ENCODE measurements around the gene TDO2.
"Not testable (repeated sequence)": the region's sequence is repeated elsewhere in the genome, so short reads cannot be mapped to it uniquely, and the experiment has no call there.

Gene TDO2

GRCh38 chr4:155903453-155903852, at the start of gene TDO2:
TSS of gene TDO2 (plus strand) at chr4:155903696. CDS start at chr4:155903759, 63 bp downstream.
- no peak for DNase-seq

GRCh38 chr4:155854582-155855226, 48.8 kb upstream of the TDO2 start:
- no peak for DNase-seq

- DNase-seq, result no peak
These were observed 47.6 kb upstream of the TDO2 start for GRCh38 chr4:155855897-155856296.

GRCh38 chr4:155866177-155866576, 37.3 kb upstream of the TDO2 start, which contains the start of gene ASIC5:
TSS of gene ASIC5 (minus strand) at chr4:155866277. CDS start at chr4:155866226, 51 bp downstream.
- DNase-seq, result no peak

- DNase-seq, result no peak
These were observed 27.6 kb upstream of the TDO2 start for GRCh38 chr4:155875878-155876277.

- DNase-seq, result no peak
These were observed 25.5 kb upstream of the TDO2 start for GRCh38 chr4:155877971-155878370.

GRCh38 chr4:155878611-155879010, 24.9 kb upstream of the TDO2 start:
- DNase-seq, result no peak

GRCh38 chr4:155879767-155880166, 23.7 kb upstream of the TDO2 start:
- DNase-seq, result no peak

- DNase-seq, result no peak
These were observed 21.9 kb upstream of the TDO2 start for GRCh38 chr4:155881555-155881954.

- DNase-seq, result no peak
These were observed 19.6 kb upstream of the TDO2 start for GRCh38 chr4:155883895-155884294.

GRCh38 chr4:155885666-155886065, 17.8 kb upstream of the TDO2 start:
- no peak for DNase-seq

GRCh38 chr4:155887045-155887444, 16.5 kb upstream of the TDO2 start:
- no peak for DNase-seq

- DNase-seq, result no peak
These were observed 15.5 kb upstream of the TDO2 start for GRCh38 chr4:155887847-155888570.

GRCh38 chr4:155889031-155889793, 14.3 kb upstream of the TDO2 start:
- no peak for DNase-seq

GRCh38 chr4:155889946-155890345, 13.6 kb upstream of the TDO2 start:
- DNase-seq, result no peak

GRCh38 chr4:155891058-155891457, 12.4 kb upstream of the TDO2 start:
- no peak for DNase-seq

GRCh38 chr4:155898371-155898770, 5.1 kb upstream of the TDO2 start:
- not testable (repeated sequence) for DNase-seq

- no peak for DNase-seq
These were observed 3.6 kb upstream of the TDO2 start for GRCh38 chr4:155899891-155900290.

GRCh38 chr4:155900381-155900780, 3.1 kb upstream of the TDO2 start:
- DNase-seq, result no peak

- DNase-seq, result no peak
These were observed 2.5 kb upstream of the TDO2 start for GRCh38 chr4:155901013-155901412.

- no peak for DNase-seq
These were observed 835 bp downstream of the TDO2 start for GRCh38 chr4:155904331-155904730.

- DNase-seq, result no peak
These were observed 3.2 kb downstream of the TDO2 start for GRCh38 chr4:155906554-155907247.

GRCh38 chr4:155907556-155907955, 4.1 kb downstream of the TDO2 start:
- no peak for DNase-seq

Data from activated CD8-positive, alpha-beta memory T cell treated with anti-CD3 and anti-CD28 coated beads, Interleukin-2, amount 50 U/mL, for 48 hours (primary cell).